OCI-LY7 (cell line): ENCODE results near the gene MINDY4B.

Experiments used
- EZH2phosphoT487 ChIP-seq: fragments of 200-600 bp; sonication (generic); IDR thresholded peaks from 2 replicates; pipeline ENCODE4 v1.6.1; 2018; ENCODE audit warnings: low read depth, borderline replicate concordance, mild to moderate bottlenecking, mixed run types, antibody characterized with exemption, low read length, moderate library complexity, mixed read lengths
- TF ChIP-seq, protein P1 (sequence below): fragments of 200-600 bp; sonication (generic); conservative IDR thresholded peaks from 2 replicates; pipeline ENCODE4 v1.5.1; 2014; ENCODE audit warnings: mild to moderate bottlenecking, antibody characterized with exemption, low read length, moderate library complexity, mixed read lengths

DNA sequence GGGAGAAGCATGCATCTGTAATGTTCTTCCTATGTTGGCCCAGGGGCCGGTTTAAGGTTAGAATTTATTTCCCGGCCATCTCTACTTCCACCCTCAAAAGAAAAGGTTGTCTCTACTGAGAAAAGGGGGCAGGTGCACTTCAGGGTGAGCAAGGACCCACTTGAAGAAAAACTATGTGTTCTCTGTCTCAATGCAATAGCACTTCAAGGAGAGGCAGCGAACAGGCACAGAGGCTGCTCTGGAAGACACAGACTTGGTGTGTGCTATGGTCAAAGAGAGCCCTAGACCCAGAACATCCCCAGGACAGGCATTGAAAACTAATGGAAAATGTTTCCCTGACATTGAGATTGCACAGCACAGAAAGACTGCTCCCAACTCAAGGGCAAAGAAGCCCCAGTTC is 7.6 kb downstream of the MINDY4B start:
- TF ChIP-seq, protein P1, sequence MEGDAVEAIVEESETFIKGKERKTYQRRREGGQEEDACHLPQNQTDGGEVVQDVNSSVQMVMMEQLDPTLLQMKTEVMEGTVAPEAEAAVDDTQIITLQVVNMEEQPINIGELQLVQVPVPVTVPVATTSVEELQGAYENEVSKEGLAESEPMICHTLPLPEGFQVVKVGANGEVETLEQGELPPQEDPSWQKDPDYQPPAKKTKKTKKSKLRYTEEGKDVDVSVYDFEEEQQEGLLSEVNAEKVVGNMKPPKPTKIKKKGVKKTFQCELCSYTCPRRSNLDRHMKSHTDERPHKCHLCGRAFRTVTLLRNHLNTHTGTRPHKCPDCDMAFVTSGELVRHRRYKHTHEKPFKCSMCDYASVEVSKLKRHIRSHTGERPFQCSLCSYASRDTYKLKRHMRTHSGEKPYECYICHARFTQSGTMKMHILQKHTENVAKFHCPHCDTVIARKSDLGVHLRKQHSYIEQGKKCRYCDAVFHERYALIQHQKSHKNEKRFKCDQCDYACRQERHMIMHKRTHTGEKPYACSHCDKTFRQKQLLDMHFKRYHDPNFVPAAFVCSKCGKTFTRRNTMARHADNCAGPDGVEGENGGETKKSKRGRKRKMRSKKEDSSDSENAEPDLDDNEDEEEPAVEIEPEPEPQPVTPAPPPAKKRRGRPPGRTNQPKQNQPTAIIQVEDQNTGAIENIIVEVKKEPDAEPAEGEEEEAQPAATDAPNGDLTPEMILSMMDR, result no peak
- no peak for TF ChIP-seq EZH2phosphoT487
